HepG2 (cell line): ENCODE data around the gene GH2. TPM values are rescaled to one million over a fixed set of nuclear protein-coding genes. Genes with fewer than 3 reads are reported as not detected.
A peak's percentile ranks its signal among the peaks of the same experiment; 100 is the strongest.
"Not testable (repeated sequence)": the region's sequence is repeated elsewhere in the genome, so short reads cannot be mapped to it uniquely, and the experiment has no call there.

Source experiments
- ATAC-seq: fragments of 200-7000 bp; cut with Tn5 transposase; 3 replicates; pipeline ENCODE4 v1.9.1; 2020; ENCODE audit warnings: mild to moderate bottlenecking, moderate library complexity
- BruUV-seq: library from RNA; stranded (reverse); fragments of 400-500 nt; replicated peaks from 2 replicates; lab custom pipeline; 2021; lab: Mats Ljungman, UMichigan
- CTCF ChIA-PET: fragments of 300-600 bp; formaldehyde crosslinking; extraction: SDS; loops from one replicate; lab custom pipeline; 2021; ENCODE audit warnings: low total read pairs, inconsistent platforms, low intra/inter-chr PET ratio; lab: Yijun Ruan, JAX
- POLR2A ChIA-PET: fragments of 350-600 bp; sonication (Branson Sonifier 250); formaldehyde crosslinking; loops from one replicate; lab custom pipeline; 2020; ENCODE audit warnings: antibody characterized with exemption, inconsistent platforms; lab: Yijun Ruan, JAX
- DNase-seq: peaks from one replicate; pipeline ENCODE4 v3.0.0-alpha.2; 2015; ENCODE audit warnings: low spot score
- FAIRE-seq: peaks from 3 replicates; lab custom pipeline; 2011; peaks lifted over from hg19 to GRCh38; lab: Jason Lieb, UNC
- H2AFZ ChIP-seq: one replicate; pipeline ENCODE4 v1.6.1; 2011; ENCODE audit warnings: low read length, inconsistent platforms
- H3K27ac ChIP-seq: fragments of 300-600 bp; 3 replicates; pipeline ENCODE4 v1.8.0; 2011; ENCODE audit warnings: mixed run types, mild to moderate bottlenecking, mixed read lengths, low read length, inconsistent platforms; ENCODE audit not compliant: insufficient read depth; ENCODE audit errors: extremely low read length
- H3K27me3 ChIP-seq, 2 experiments: fragments of 200-600 bp in 1 of 2; 2 replicates in 1 of 2; 3 replicates in 1 of 2; pipeline versions ENCODE4 v1.6.0 to v1.8.0; 2011; ENCODE audit warnings: low read length in 2 of 2, mild to moderate bottlenecking in 2 of 2, moderate library complexity in 2 of 2, inconsistent platforms in 1 of 2; ENCODE audit not compliant: insufficient read depth in 2 of 2, control insufficient read depth in 1 of 2
- H3K36me3 ChIP-seq, 2 experiments: fragments of 200-600 bp in 1 of 2; replicated peaks in 1 of 2; 2 replicates in 1 of 2; 3 replicates in 1 of 2; pipeline versions ENCODE4 v1.5.1 to v1.8.0; 2011; ENCODE audit warnings: low read length in 2 of 2, inconsistent platforms in 1 of 2; ENCODE audit not compliant: insufficient read depth in 2 of 2, control insufficient read depth in 1 of 2
- H3K4me1 ChIP-seq: 2 replicates; pipeline ENCODE4 v1.5.1; 2012; ENCODE audit warnings: low read length, inconsistent platforms; ENCODE audit not compliant: insufficient read depth
- H3K4me2 ChIP-seq: 2 replicates; pipeline ENCODE4 v1.6.0; 2011; ENCODE audit warnings: low read depth, low read length, inconsistent platforms
- H3K4me3 ChIP-seq, 3 experiments: fragments of 200-600 bp in 1 of 3; sonication (generic), shearing (Covaris generic) in 1 of 3; replicated peaks in 1 of 3; 2 replicates each; pipeline ENCODE4 v1.5.1; 2011 to 2016; ENCODE audit warnings: low read length in 3 of 3, inconsistent platforms in 2 of 3, low read depth in 2 of 3, mild to moderate bottlenecking in 2 of 3, control low read depth in 1 of 3, mixed read lengths in 1 of 3; ENCODE audit not compliant: insufficient read depth in 1 of 3
- H3K79me2 ChIP-seq: one replicate; pipeline ENCODE4 v1.6.1; 2011; ENCODE audit warnings: low read length, inconsistent platforms; ENCODE audit not compliant: insufficient read depth
- H3K9ac ChIP-seq: 2 replicates; pipeline ENCODE4 v1.6.0; 2011; ENCODE audit warnings: mild to moderate bottlenecking, low read depth, low read length, inconsistent platforms; ENCODE audit not compliant: insufficient read depth
- H3K9me3 ChIP-seq: 2 replicates; pipeline ENCODE4 v1.5.1; 2012; ENCODE audit warnings: mild to moderate bottlenecking, low read length
- H4K20me1 ChIP-seq: 2 replicates; pipeline ENCODE4 v1.6.0; 2011; ENCODE audit warnings: inconsistent platforms, mild to moderate bottlenecking, low read length, moderate library complexity; ENCODE audit not compliant: insufficient read depth
- ATF7 ChIP-seq, 2 experiments: fragments of 450-650 bp in 1 of 2; sonication (generic) in 1 of 2; formaldehyde crosslinking in 1 of 2; IDR thresholded peaks; 2 replicates each; pipeline versions ENCODE4 v1.4.0 to v1.6.1; 2016 to 2020; ENCODE audit warnings: antibody characterized with exemption in 1 of 2, mild to moderate bottlenecking in 1 of 2, missing genetic modification reagents in 1 of 2
- CEBPB ChIP-seq: IDR thresholded peaks from 2 replicates; pipeline ENCODE4 v1.6.1; 2011; ENCODE audit warnings: low read depth, low read length, improper control_type of control experiment, borderline replicate concordance
- CEBPG ChIP-seq: IDR thresholded peaks from 2 replicates; pipeline ENCODE4 v1.6.1; 2016
- HDAC1 ChIP-seq: sonication (generic); formaldehyde crosslinking; IDR thresholded peaks from 2 replicates; pipeline ENCODE4 v1.5.1; 2020; ENCODE audit warnings: mild to moderate bottlenecking, missing genetic modification reagents
- NR2C2 ChIP-seq: sonication (generic); formaldehyde crosslinking; IDR thresholded peaks from 2 replicates; pipeline ENCODE4 v1.4.0; 2020; ENCODE audit warnings: missing genetic modification reagents, mild to moderate bottlenecking, moderate library complexity, borderline replicate concordance
- NR2F6 ChIP-seq, 2 experiments: IDR thresholded peaks; 2 replicates each; pipeline ENCODE4 v1.6.1; 2016; ENCODE audit warnings: antibody characterized with exemption in 1 of 2, mild to moderate bottlenecking in 1 of 2
- PHF8 ChIP-seq: sonication (generic); formaldehyde crosslinking; IDR thresholded peaks from 2 replicates; pipeline ENCODE4 v1.5.0; 2020; ENCODE audit warnings: missing genetic modification reagents
- RARA ChIP-seq: IDR thresholded peaks from 2 replicates; pipeline ENCODE4 v1.6.1; 2016; ENCODE audit warnings: missing genetic modification reagents, missing compliant biosample characterization
- RXRA ChIP-seq: sonication (generic); formaldehyde crosslinking; IDR thresholded peaks from 2 replicates; pipeline ENCODE4 v1.5.1; 2020; ENCODE audit warnings: missing genetic modification reagents
- SALL1 ChIP-seq: sonication (generic); formaldehyde crosslinking; IDR thresholded peaks from 2 replicates; pipeline ENCODE4 v1.8.0; 2022; ENCODE audit warnings: mild to moderate bottlenecking, missing genetic modification reagents
- WGBS: methylation state at CpG from one replicate; pipeline ENCODE4 v1.1.6; 2017; ENCODE audit warnings: low lambda C conversion rate; 5-methylcytosine and 5-hydroxymethylcytosine counted together
- in situ Hi-C: cut with HindIII; loops from 2 replicates; pipeline ENCODE4 v1.10.0; 2017; ENCODE audit warnings: low pct_unique_long_range_greater_than_20kb; ENCODE audit not compliant: extremely low pct_ligation_motif_present
- intact Hi-C: fragments of 100-400 bp; cut with micrococcal nuclease; formaldehyde crosslinking; loops from one replicate; pipeline ENCODE4 v1.10.0; 2022; ENCODE audit not compliant: unreplicated experiment
- polyA plus RNA-seq, 8 experiments: library from polyadenylated mRNA; depleted of rRNA in 3 of 8; stranded (reverse) in 7 of 8; unstranded in 1 of 8; fragments of >200 nt; fragmentation: Illumina TruSeq in 4 of 8; extraction: Trizol in 4 of 8; gene quantifications; 2 replicates each; pipeline versions ENCODE4 v1.2.1 to v1.2.3, GENCODE V29; 2011 to 2016; ENCODE audit warnings: low read depth in 4 of 8, missing spikeins in 1 of 8, mixed read lengths in 1 of 8; ENCODE audit not compliant: insufficient read depth in 1 of 8
- total RNA-seq, 5 experiments: library from RNA; depleted of rRNA; stranded (reverse); fragments of >200 nt; fragmentation: Illumina TruSeq; extraction: Trizol; gene quantifications; 2 replicates each; pipeline ENCODE4 v1.2.3, GENCODE V29; 2016; ENCODE audit warnings: low read depth in 1 of 5
- TF ChIP-seq, protein P1 (sequence below), 2 experiments: fragments of 450-650 bp in 1 of 2; sonication (generic) in 1 of 2; formaldehyde crosslinking; IDR thresholded peaks; 2 replicates each; pipeline versions ENCODE4 v1.5.0 to v1.8.0; 2020 to 2022; ENCODE audit warnings: mild to moderate bottlenecking in 1 of 2, missing genetic modification reagents in 1 of 2

GH2 gene
- total and polyA plus RNA-seq, 2 of the 13 experiments (the other 11 are each of a cell fraction or from before 2014, with no cell fraction given), result not detected

DNA sequence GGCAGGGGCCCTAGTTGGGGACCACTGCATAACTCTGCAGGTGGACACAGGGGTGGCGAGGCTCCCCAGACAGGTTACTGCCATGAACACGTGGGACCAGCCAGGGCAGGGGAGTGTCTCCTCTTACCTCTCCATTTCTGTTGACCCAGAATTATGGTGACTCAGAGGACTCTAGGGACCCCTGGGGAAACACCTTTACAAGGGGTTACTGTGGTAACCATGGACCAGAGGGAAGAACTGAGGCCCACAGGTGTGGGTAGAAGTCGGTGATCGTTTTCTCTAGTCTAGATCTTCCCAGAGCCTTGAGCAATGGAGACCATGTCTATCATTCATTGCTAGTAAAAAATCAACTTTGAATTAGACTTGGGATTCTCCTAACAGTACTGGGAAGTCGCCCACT is 39.0 kb upstream of the GH2 start:
- BruUV-seq, intact Hi-C loops, DNase-seq, FAIRE-seq, H4K20me1 ChIP-seq, H3K9ac ChIP-seq, H3K4me2 ChIP-seq, POLR2A ChIA-PET, H3K79me2 ChIP-seq, H2AFZ ChIP-seq, H3K4me3 ChIP-seq, H3K36me3 ChIP-seq, ATAC-seq, H3K27ac ChIP-seq, H3K9me3 ChIP-seq: not testable (repeated sequence)
- Histone ChIP-seq H3K27me3 (peaks cover 0 to 26% of the 10 kb centered on the region in 2 experiments; a peak in 4 of 5 replicates), H3K4me1 (peaks cover 16% of the 10 kb centered on the region)
- 33% methylated on average over 5 of the region's 5 CpGs for WGBS
- CTCF ChIA-PET, result interaction anchor here (2.1 to 2.6 kb wide), 2 partner anchors 30 to 70 kb away, joined by 16 to 27 read pairs; no protein-coding TSS in a partner anchor
- in situ Hi-C loops, result loop anchor here (10.0 kb wide), 1 partner anchor 214 kb away; the partner anchor contains the start of gene ERN1

DNA sequence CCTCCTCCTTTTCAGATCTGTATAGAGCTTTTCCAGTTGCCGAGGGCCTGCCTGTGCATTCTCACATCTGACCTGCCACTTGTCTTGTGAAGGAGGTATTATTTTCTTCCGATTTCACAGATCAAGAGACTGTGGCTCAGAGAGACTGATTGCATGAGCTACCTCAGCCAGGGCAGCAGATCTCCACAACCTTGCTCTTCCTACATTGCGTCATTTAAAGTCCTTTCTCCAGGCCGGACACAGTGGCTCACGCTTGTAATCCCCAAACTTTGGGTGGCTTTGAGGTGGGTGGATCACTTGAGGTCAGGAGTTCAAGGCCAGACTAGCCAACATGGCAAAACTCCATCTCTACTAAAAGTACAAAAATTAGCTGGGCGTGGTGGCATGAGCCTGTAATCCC is 38.3 kb upstream of the GH2 start:
- H3K4me2 ChIP-seq; H3K4me3 ChIP-seq; H3K36me3 ChIP-seq; H3K27ac ChIP-seq; TF ChIP-seq ATF7 (CRISPR knock-in tag; IDR thresholded peaks at IDR 0.05): not testable (repeated sequence)
- peaks cover 16% of the 10 kb centered on the region for H3K4me1 ChIP-seq
- POLR2A ChIA-PET, result interaction anchor here (1.1 to 2.2 kb wide), 3 partner anchors 27 to 225 kb away, joined by 3 to 10 read pairs (median 4); no protein-coding TSS in a partner anchor
- in situ Hi-C loops, result loop anchor here (10.0 kb wide), 1 partner anchor 215 kb away; the partner anchor contains the start of gene ERN1
- CTCF ChIA-PET, result interaction anchor here (1.3 to 2.6 kb wide), 4 partner anchors 27 to 106 kb away, joined by 9 to 27 read pairs (median 20); no protein-coding TSS in a partner anchor
- TF ChIP-seq HDAC1 (0 out of 2 replicates have a peak, but pooled peaks have one; percentile 29), NR2F6 (IDR thresholded peaks at IDR 0.05) (0 out of 2 replicates have a peak, but pooled peaks have one; percentile 17), NR2F6 (CRISPR knock-in tag; IDR thresholded peaks at IDR 0.05) (peak; percentile 33; the same call in 1 of the 2 replicates), RXRA (peak; percentile 23; the same call in 1 of the 2 replicates), NR2C2 (CRISPR knock-in tag) (peak; percentile 64), CEBPB (peak; percentile 68; the same call in 1 of the 2 replicates), PHF8 (CRISPR knock-in tag) (0 out of 2 replicates have a peak, but pooled peaks have one; percentile 23), CEBPG (CRISPR knock-in tag) (peak; percentile 77), RARA (CRISPR knock-in tag) (peak; percentile 49), SALL1 (CRISPR knock-in tag) (0 out of 2 replicates have a peak, but pooled peaks have one; percentile 12), ATF7 (IDR thresholded peaks at IDR 0.05) (peak; percentile 71)
- TF ChIP-seq, protein P1, sequence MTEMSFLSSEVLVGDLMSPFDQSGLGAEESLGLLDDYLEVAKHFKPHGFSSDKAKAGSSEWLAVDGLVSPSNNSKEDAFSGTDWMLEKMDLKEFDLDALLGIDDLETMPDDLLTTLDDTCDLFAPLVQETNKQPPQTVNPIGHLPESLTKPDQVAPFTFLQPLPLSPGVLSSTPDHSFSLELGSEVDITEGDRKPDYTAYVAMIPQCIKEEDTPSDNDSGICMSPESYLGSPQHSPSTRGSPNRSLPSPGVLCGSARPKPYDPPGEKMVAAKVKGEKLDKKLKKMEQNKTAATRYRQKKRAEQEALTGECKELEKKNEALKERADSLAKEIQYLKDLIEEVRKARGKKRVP (CRISPR knock-in tag; IDR thresholded peaks at IDR 0.05), result peak in 1 of 2 experiments; percentile 76; a peak in 2 of 4 replicates
- TF ChIP-seq, all 625 proteins: peak for 11; not testable (repeated sequence) for 614
- BruUV-seq, H3K9me3 ChIP-seq, H3K9ac ChIP-seq, H4K20me1 ChIP-seq, intact Hi-C loops, H2AFZ ChIP-seq, H3K79me2 ChIP-seq, ATAC-seq, FAIRE-seq: not testable (repeated sequence)
- 6% methylated on average over 6 of the region's 6 CpGs for WGBS
- peaks cover 0 to 26% of the 10 kb centered on the region in 2 experiments; a peak in 3 of 5 replicates for H3K27me3 ChIP-seq
- peak; percentile 33 for DNase-seq
